GM18867 (cell line): ENCODE measurements around the gene SERPINA10.
"Not testable (repeated sequence)": the region's sequence is repeated elsewhere in the genome, so short reads cannot be mapped to it uniquely, and the experiment has no call there.

Experiments
- ATAC-seq: cut with Tn5 transposase; IDR thresholded peaks from one replicate; pipeline ENCODE4 v1.9.1; 2021; ENCODE audit warnings: mild to moderate bottlenecking, moderate library complexity; ENCODE audit not compliant: unreplicated experiment

The SERPINA10 gene

GRCh38 chr14:94314890-94315289 is 21.8 kb upstream of the SERPINA10 start:
- no peak for ATAC-seq

DNA sequence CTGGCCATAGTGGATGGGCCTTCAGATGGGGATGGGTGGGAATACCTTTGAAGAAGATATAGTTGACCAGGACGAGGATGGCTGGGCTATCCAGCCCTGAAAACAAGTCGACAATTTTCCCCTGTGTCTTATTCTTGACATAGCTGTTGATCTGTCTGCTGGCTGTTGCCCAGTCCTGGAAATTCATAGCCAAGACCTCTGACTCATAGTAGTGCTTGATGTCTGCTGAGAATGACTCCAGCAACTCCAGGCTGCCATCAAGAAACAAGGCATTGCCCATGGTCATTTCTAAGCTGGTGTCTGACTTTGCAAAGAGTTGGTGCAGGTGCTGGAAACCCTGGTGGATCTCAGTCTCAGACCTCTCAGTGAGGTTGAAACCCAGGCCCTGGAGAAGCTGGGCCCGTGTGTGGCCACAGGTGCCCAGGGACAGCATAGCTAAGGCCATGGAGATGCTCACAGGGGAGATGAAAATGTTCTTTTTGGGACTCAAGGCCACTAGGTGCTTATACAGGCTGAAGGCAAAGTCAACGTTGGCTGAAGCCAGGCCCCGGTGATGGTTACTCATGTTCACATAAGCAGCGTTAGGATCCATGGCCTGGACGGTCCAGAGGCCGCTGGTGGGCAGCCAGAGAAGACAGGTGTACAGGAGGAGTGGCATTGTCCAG is 21.1 kb upstream of the SERPINA10 start:
- ATAC-seq, result no peak

- no peak for ATAC-seq
Observed at GRCh38 chr14:94312481-94313246, 19.6 kb upstream of the SERPINA10 start.

DNA sequence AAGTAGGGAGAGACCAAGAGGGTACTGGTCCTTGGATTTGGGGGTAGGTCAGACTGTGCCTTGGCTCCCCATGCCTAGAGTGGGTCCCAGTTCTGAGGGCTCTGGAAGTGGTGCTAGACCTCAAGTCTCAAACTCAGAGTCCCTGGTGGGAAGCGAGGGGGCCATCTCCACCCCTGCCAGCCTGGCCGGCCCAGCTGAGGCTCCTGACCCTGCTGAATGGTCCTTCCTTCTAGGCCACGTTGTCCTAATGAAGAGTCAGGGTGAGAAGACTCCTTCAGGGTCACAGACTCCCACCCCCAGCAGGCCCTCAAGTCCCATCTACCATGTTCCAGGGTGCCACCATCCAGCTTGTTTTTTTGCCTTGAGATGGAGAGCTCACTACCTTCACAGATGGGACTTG is 17.2 kb upstream of the SERPINA10 start:
- ATAC-seq, result no peak

GRCh38 chr14:94309721-94310120 is 16.7 kb upstream of the SERPINA10 start:
- ATAC-seq, result no peak

DNA sequence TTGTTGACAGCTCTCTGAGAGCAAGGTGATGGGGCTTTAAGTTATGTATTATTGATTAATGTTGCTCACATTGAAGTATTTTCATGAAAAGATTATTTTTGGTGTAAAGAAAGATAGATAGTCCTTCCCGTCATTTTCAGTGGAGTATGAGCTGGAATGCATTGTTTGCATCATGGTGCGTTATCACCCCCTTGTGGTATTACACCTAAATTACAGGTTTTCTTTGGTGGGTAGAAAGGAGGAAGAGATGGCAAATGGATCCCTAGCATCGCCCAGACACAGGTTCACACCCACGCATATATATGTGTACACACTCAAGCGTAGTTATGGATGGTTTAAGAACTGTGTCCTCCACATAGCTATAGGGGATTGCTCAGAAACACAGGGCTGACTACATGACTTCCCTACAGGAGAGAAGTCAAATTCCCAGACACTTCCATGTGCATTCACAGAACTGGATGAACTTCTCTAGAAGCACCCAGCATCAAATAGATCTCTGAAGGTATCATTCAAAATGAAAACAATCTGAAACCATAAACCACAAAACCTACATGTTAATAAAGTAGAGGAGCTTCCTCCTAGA is 14.4 kb upstream of the SERPINA10 start:
- no peak for ATAC-seq

GRCh38 chr14:94306047-94306978 is 13.2 kb upstream of the SERPINA10 start:
- no peak for ATAC-seq

DNA sequence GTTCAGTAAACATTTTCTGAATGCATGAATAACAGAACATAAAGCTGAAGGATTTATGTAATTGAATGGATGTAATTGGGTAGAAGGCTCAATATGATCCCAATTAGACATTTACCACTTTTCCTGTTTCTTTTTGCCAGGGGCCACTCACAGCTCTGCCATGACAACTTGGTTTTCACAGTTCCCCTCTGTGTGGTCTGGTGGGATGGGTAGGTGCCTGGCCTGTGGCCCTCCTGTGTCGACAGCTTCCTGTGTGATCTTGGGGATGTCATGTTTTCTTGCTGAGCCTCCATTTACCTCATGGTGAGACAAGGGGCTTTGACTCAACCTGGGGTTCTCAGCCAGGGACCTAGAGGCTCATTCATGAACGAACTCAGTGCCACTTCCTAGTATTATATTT is 12.6 kb upstream of the SERPINA10 start:
- ATAC-seq, result no peak

DNA sequence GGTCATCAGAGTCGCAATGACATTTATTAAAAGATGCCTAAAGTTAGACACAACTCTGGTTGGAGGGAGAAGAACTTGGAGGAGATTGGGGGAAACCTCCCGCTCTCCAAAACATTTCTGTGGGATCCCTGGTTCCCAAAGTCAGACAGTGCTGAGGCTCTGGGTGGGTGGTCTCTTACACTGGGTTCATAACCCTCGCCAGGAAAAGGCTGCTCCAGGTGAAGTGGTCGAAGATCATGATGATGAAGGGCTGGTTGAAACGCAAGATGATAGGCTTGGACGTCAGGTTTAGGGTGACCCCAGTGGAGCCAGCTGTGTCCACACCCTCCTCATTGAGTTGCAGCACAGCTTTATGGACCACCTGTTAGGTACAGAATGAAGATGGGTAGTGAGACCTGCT is 11.2 kb upstream of the SERPINA10 start:
- ATAC-seq, result no peak

DNA sequence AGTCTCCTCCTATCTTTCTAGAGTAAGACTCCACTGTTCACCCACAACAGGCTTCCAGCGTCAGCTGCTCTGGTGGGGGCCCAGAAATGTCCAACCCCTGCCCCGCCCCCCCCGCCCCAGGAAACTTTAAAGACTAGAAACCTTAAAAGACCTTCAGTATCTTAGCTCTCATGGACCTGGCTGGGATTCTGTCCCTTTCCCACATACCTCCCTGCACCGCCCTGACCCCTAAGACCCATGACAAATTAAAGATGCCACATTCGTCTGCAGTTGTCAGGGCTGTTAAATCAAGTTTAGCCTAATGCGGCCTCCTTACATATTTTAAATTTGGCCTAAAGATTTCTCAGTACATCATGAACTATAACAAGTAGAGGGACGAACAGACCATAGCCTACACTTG is 10.0 kb upstream of the SERPINA10 start:
- ATAC-seq, result no peak

DNA sequence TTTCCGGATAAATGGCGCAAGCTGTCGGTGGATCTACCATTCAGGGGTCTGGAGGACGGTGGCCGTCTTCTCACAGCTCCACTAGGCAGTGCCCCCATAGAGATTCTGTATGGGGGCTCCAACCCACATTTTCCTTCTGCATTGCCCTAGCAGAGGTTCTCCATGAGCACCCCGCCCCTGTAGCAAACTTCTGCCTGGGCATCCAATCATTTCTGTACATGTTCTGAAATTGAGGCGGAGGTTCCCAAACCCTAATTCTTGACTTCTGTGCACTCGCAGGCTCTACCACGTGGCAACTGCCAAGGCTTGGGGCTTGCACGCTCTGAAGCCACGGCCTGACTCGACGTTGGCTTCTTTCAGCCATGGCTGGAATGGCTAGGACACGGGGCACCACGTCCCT is 5.1 kb upstream of the SERPINA10 start:
- no peak for ATAC-seq

GRCh38 chr14:94296181-94296545 is 3.1 kb upstream of the SERPINA10 start:
- ATAC-seq, result not testable (repeated sequence)

DNA sequence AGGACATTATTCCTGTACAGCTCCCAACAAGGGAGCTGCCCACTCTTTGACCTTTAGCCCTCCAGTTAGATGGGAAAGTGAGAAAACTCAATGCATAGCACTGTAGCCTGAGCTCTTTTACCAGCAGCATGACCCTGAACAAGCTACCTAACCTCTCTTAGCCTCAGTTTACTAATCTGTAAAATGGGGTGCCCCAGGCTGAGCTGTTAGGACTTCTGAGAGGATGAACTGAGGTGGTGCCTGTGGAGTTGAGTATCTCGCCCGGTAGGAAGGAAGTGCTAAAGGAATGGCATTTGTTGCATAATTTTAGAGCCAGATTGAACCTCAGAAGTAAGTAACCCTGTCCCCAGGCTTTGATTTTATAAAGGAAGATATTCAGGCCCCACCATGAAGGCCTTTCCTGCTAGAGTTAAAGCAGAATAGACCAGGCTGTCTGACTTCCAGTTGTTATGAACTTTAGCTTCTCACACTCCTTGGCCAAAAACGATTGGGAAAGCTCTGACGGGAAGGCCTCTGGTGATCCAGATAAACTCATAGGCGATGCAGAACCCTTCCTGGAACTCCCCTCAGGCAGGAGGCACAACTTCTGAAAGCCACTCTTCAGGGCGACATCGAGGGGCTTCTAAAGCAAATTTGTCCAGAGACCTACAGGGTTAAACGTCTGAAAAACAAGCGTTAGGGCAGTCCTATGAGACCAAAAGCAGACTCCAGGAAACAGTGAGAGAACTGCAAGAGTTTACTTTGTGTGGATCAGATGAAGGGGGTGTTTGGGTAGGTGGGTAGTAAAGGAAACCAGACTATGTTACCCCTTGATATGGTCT is 2.5 kb upstream of the SERPINA10 start:
- ATAC-seq, result no peak

GRCh38 chr14:94293578-94293924 is 483 bp upstream of the SERPINA10 start:
- ATAC-seq, result no peak

DNA sequence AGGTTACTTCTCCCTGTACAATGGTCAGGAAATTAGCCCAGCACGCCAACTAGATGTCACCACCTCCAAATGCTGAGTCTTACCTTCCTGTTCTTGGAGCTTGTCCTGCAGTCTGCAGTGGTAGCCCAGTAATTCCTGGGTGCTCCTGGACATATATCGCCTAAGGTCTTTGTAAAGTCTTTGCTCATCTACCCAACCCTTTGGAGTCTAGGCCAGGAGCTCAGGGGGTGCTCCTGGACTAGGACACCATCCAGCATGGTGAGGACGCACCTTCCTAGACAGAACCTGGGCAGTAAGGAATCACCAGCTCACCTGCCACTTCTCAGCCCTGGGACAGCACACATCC is 569 bp downstream of the SERPINA10 start:
- ATAC-seq, result no peak

- ATAC-seq, result no peak
Observed at GRCh38 chr14:94291906-94292525, 1.1 kb downstream of the SERPINA10 start.

DNA sequence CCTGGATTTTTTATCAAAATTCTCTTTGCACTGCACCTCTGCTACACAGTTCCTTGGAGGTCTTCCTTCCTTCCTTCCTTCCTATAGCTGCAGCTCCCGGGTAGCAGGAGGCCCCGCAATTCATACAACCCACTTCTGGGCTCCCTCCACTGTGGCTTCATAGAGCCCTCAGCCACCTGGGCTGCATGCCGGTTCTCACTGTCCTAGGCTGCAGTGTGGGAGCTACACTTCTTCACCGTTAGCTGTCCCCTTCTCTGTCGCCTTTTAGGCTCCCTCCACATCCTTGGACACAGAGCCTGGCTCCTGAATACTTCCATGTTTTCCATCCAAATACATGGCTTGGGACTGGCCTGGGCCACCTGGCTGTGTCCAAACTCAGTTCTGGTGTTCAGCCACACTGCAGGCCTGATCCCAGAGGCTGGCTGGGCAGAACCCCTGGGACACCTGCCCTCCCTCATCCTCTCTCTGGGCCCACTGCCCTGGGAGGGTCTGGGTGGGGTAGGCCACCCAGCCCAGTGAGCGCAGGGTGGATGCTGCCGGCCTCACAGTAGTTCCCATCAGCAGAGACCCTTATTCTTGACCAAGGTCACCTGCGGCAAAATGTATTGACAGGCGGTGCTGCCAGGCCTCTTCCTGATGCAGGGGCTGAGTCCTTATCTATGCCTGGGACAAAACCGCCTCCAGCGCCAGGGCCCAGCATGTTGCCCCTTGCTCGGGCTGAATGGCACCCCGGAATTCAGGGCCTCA is 1.7 kb downstream of the SERPINA10 start:
- no peak for ATAC-seq

DNA sequence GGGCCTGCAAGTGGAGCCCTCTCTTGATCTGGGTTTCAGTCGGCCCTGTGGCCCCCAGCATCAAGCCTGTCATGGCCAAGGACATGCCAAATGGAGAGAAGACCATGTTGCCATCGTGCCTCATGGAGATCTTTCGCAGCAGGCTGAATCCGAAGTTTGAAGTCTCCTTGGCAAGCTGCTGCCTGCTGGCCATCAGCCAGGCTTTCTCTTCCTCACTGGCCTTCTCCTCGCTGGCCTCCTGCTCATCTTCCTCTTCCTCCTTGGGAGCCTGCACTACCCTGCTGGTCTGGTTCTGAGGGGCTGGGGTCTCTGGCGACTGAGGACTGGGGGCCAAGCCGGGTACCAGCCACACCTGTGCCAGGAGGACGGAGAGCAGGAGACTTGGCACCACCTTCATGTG is 2.9 kb downstream of the SERPINA10 start:
- ATAC-seq, result no peak
